Coronary artery (tissue), 2 donors: ENCODE measurements around the gene SYTL1.

Source experiments
- DNase-seq: peaks from one replicate; pipeline ENCODE4 v3.0.0-alpha.2; 2017; ENCODE audit warnings: low spot score
- H3K27ac ChIP-seq, 2 donors: fragments of 200-600 bp; sonication (generic); one replicate each; pipeline ENCODE4 v1.5.1; 2016 to 2019
- H3K4me3 ChIP-seq: fragments of 200-600 bp; sonication (generic); 2 replicates; pipeline ENCODE4 v1.5.1; 2016; ENCODE audit warnings: mild to moderate bottlenecking, moderate library complexity
- TF ChIP-seq, protein P1 (sequence below): fragments of 200-600 bp; sonication (generic); IDR thresholded peaks from one replicate; pipeline ENCODE4 v1.5.1; 2019; ENCODE audit warnings: antibody characterized with exemption

SYTL1 gene

DNA sequence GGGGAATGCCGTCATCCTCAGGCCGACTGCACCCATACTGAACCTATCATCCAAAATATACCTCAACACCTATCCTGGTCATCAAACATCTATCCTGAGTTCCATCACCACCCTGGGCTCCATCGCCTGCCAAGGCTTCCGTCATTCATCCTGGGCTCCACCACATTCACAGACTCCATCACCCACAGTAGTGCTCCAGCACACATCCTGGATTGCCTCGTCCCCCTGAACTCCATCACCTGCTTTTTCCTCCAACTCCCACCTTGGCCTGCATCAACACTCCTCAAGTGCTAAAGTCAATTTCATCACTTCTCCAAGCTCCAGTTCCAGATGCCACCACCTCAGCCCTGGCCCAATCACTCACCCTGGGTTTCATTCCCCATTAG lies 17.1 kb downstream of the SYTL1 start:
- DNase-seq, result no peak
- no peak overlapping the region for H3K4me3 ChIP-seq
- TF ChIP-seq, protein P1, sequence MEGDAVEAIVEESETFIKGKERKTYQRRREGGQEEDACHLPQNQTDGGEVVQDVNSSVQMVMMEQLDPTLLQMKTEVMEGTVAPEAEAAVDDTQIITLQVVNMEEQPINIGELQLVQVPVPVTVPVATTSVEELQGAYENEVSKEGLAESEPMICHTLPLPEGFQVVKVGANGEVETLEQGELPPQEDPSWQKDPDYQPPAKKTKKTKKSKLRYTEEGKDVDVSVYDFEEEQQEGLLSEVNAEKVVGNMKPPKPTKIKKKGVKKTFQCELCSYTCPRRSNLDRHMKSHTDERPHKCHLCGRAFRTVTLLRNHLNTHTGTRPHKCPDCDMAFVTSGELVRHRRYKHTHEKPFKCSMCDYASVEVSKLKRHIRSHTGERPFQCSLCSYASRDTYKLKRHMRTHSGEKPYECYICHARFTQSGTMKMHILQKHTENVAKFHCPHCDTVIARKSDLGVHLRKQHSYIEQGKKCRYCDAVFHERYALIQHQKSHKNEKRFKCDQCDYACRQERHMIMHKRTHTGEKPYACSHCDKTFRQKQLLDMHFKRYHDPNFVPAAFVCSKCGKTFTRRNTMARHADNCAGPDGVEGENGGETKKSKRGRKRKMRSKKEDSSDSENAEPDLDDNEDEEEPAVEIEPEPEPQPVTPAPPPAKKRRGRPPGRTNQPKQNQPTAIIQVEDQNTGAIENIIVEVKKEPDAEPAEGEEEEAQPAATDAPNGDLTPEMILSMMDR, result no peak
- H3K27ac ChIP-seq, result no peak overlapping the region

DNA sequence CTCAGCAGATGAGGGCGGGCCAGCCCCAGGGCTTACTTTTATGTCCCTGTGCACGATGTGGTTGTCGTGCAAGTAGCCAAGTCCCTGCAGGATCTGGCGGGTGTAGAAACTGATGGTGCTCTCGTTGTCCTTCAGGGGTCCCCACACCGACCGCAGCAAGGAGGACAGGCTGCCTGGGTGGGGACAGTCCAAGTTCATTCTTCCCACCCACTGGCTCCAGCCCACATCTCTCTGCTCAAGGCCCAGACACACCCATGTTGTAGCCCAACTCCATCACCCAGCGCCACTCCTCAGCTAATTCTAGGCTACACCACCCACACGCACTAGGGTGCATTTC lies 18.0 kb downstream of the SYTL1 start:
- Histone ChIP-seq H3K27ac (no peak overlapping the region), H3K4me3 (no peak overlapping the region)
- DNase-seq, result no peak
- TF ChIP-seq, protein P1, result no peak

DNA sequence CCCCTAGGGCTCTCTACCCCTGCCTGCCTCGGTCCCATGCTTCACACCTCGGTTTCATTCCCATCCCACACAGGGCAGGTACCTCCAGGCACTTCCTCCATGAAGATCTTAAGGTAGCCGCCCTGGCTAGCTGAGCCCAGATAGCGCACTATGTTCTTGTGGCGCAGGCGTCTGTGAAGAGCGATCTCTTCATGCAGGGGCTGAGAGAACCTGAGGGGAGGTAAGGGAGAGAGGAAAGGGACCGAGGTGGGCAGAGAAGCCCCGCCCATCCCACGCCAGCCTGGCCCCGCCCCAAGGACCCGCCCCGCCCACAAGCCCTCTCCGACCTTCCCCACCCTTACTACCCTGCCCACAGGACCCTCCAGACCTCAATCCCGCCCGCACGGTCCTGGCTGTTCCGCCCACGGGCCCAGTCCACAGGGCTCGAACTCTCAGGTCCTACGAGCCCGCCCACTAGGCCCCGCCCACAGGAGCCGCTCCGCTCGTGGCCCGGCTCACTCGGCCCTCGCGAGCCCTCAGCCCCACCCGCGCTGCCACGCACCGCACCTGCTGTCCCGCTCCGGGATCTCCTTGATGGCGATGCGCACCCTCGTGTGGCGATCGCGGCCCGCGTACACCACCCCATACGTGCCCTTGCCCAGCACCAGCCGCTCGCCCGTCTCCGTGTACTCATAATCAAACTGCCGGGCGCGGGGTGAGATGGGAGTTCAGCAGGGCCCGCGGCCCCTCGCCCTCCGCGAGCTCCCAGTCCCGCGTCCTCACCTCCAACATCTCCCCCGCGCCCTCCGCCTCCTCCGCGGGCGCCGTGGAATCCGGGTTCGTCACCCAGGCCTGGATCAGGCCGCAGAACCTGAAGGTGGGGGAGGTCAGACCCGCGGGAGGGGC lies 18.6 kb downstream of the SYTL1 start:
- no peak for DNase-seq
- Histone ChIP-seq H3K27ac (no peak overlapping the region), H3K4me3 (peak overlapping the region; percentile 37)
- TF ChIP-seq, protein P1, result no peak

DNA sequence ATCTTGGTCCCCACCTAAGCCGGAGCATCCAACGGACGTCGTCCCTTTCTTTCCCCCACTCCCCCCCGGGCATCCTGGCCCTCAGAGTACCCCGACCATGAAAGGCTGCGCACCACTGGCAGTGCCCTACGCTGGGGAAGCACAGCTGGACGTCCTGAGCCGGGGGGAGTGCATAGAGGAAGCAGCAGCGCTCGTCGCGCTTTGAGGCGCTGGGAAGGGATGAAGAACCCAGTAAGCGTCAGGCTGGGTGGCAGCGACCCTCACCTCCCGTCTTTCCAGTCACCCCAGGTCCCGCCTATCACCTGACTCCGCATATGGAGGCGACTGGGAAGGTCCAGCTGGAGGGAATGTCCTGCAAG lies 19.2 kb downstream of the SYTL1 start:
- TF ChIP-seq, protein P1, result no peak
- H3K4me3 ChIP-seq, result no peak overlapping the region
- no peak for DNase-seq
- H3K27ac ChIP-seq, result no peak overlapping the region

DNA sequence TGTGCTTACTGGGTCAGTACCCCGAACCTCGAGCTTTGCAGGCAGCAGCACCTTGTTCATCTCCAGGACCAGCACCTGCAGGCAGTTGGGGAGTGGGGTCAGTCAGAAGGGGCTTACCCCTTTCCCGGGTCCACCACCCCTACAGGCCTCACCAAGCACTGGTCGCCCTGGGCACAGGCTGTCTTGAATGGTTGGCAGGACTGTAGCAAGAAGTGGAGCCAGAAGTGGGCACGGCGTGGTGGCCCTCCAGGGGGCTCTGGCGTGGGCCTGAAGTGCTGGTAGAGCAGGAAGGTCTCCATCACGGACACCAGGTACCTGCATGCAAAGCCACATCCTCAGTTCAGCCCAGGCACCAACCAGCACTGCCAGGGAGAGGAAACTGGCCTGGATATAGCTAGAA lies 19.7 kb downstream of the SYTL1 start:
- TF ChIP-seq, protein P1, result no peak
- no peak overlapping the region for H3K27ac ChIP-seq
- DNase-seq, result no peak
- H3K4me3 ChIP-seq, result no peak overlapping the region

DNA sequence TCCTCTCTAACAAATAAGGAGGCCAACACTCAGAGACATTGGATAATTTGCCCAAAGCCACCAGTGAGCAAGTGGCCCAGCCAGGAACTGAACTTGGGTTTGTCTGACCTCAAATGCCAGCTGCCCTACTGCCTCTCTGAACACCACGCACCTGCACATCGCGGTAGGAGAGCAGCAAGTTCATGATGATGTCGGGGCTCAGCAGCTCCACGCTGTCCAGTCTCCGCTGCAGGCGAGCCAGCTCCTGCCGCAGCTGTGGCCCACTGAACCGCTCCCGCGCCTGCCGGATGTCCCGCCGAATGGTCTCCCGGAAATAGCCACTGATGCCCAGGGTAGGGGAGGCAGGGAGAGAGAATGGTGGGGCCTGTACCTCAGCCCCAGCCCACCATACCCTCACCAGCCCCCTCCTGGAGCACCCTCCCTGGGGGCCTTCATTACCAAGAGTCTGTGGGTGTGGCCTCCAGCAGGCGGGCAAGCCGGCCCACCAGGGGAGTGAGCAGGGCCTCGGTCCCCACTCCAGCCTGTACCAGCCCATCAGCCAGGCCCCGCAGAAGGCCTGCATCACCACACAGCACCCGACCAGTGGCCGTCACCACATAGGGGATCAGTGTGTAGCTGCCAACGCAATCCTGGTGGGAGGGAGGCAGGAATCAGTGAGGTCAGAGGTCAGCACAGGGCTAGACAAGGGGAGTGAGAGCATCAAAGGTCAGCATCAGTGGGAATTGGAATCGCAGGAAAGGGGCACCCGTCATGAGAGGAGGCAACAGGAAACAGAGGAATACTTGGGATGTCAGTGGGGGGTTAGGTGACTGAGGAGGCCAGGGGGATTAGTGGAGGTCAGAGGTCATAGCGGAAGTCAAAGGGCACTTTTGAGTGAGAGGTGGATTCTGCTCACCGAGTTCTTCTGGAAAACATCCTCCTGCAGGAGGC lies 22.2 kb downstream of the SYTL1 start:
- peak overlapping the region in 1 of 2 donors; percentile 99 for H3K27ac ChIP-seq
- DNase-seq, result no peak
- TF ChIP-seq, protein P1, result no peak
- peak overlapping the region; percentile 90 for H3K4me3 ChIP-seq
